Caco-2 (cell line): ENCODE measurements around the gene TOMM5. TPM values are rescaled to one million over a fixed set of nuclear protein-coding genes. Genes with fewer than 3 reads are reported as not detected.
A peak's percentile ranks its signal among the peaks of the same experiment; 100 is the strongest.
"Not testable (repeated sequence)": the region's sequence is repeated elsewhere in the genome, so short reads cannot be mapped to it uniquely, and the experiment has no call there.

Experiments used
- BruUV-seq: library from RNA; stranded (reverse); fragments of 400-500 nt; replicated peaks from 2 replicates; lab custom pipeline; 2021; lab: Mats Ljungman, UMichigan
- CTCF ChIA-PET: fragments of 300-600 bp; sonication (Branson Sonifier 250); formaldehyde crosslinking; loops from one replicate; lab custom pipeline; 2022; ENCODE audit warnings: antibody characterized with exemption; lab: Charles Lee
- POLR2A ChIA-PET: fragments of 300-600 bp; sonication (Branson Sonifier 250); formaldehyde crosslinking; loops from one replicate; lab custom pipeline; 2022; ENCODE audit warnings: antibody characterized with exemption; lab: Charles Lee
- DNase-seq, 2 experiments: peaks; one replicate each; pipeline versions ENCODE4 v3.0.0 to v3.0.0-alpha.2; 2020 to 2022
- H3K27me3 ChIP-seq: replicated peaks from 2 replicates; pipeline ENCODE4 v1.6.0; 2011; ENCODE audit warnings: low read length; ENCODE audit not compliant: control insufficient read depth, insufficient read depth
- H3K36me3 ChIP-seq: 2 replicates; pipeline ENCODE4 v1.5.1; 2011; ENCODE audit warnings: low read length; ENCODE audit not compliant: control insufficient read depth, insufficient read depth
- H3K4me1 ChIP-seq: fragments of 250-450 bp; sonication (Bioruptor Pico); 2 replicates; pipeline ENCODE4 v1.5.1; 2020; ENCODE audit warnings: mild to moderate bottlenecking
- H3K4me3 ChIP-seq: 2 replicates; pipeline ENCODE4 v1.5.1; 2011; ENCODE audit warnings: low read depth, mild to moderate bottlenecking, control low read depth, low read length
- H3K9me3 ChIP-seq: fragments of 250-450 bp; sonication (Bioruptor Pico); 2 replicates; pipeline ENCODE4 v1.5.1; 2020; ENCODE audit warnings: mild to moderate bottlenecking, moderate library complexity
- H3K27ac Mint-ChIP-seq: one replicate; pipeline ENCODE4 v1.8.0; 2022; ENCODE audit warnings: mixed read lengths; ENCODE audit not compliant: unreplicated experiment
- H3K27me3 Mint-ChIP-seq: one replicate; pipeline ENCODE4 v1.8.0; 2022; ENCODE audit warnings: mixed read lengths; ENCODE audit not compliant: insufficient read depth, unreplicated experiment
- H3K36me3 Mint-ChIP-seq: one replicate; pipeline ENCODE4 v1.8.0; 2022; ENCODE audit warnings: mild to moderate bottlenecking, mixed read lengths; ENCODE audit not compliant: insufficient read depth, unreplicated experiment
- H3K4me1 Mint-ChIP-seq: one replicate; pipeline ENCODE4 v1.8.0; 2022; ENCODE audit warnings: low read depth, mixed read lengths; ENCODE audit not compliant: unreplicated experiment
- H3K4me3 Mint-ChIP-seq: one replicate; pipeline ENCODE4 v1.8.0; 2022; ENCODE audit warnings: mild to moderate bottlenecking, moderate library complexity, mixed read lengths; ENCODE audit not compliant: unreplicated experiment
- H3K9me3 Mint-ChIP-seq: one replicate; pipeline ENCODE4 v1.8.0; 2022; ENCODE audit warnings: mixed read lengths; ENCODE audit not compliant: unreplicated experiment
- intact Hi-C: fragments of 100-400 bp; cut with micrococcal nuclease; formaldehyde crosslinking; loops from one replicate; pipeline ENCODE4 v1.10.0; 2022; ENCODE audit not compliant: unreplicated experiment
- total RNA-seq: library from RNA; stranded (reverse); gene quantifications from 2 replicates; pipeline ENCODE4 v1.2.3, GENCODE V29; 2022
- TF ChIP-seq, protein P1 (sequence below), 2 experiments: fragments of 200-600 bp in 1 of 2; IDR thresholded peaks; 1 replicate in 1 of 2; 2 replicates in 1 of 2; pipeline versions ENCODE4 v1.5.1 to v1.8.0; 2011 to 2022; ENCODE audit warnings: antibody characterized with exemption in 1 of 2, control low read depth in 1 of 2, inconsistent platforms in 1 of 2, low read depth in 1 of 2, low read length in 1 of 2, mild to moderate bottlenecking in 1 of 2, moderate library complexity in 1 of 2; ENCODE audit not compliant: insufficient read depth in 1 of 2, severe bottlenecking in 1 of 2, unreplicated experiment in 1 of 2

The TOMM5 gene
- total RNA-seq, 1 experiment from 2014 or later, result 185 TPM

DNA sequence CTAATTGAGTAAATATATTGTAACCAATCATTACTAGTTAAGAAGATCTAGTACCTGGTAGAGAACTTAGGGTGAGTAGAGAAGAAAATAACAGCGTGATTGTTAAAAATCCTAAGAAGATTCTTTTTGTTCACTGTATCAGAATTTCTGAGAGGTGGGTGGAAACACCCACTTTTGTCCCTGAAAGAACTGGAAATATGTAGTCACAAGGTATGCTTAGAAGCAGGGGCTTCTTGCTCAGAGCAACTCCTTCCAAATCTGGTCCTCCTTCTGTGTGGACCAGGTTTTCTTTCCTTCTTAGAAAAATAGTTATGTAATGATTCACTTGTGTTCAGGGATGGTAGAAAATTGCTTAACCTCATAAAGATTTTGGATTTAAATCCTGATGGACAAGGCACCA lies 11.9 kb upstream of the TOMM5 start:
- Mint-ChIP-seq H3K36me3 (no peaks in the 10 kb centered on the region), H3K4me1 (peaks cover 13% of the 10 kb centered on the region), H3K27me3 (peaks cover 6% of the 10 kb centered on the region), H3K9me3 (no peaks in the 10 kb centered on the region), H3K4me3 (no peak overlapping the region), H3K27ac (no peak overlapping the region)
- ChIA-PET POLR2A (no interaction called here), CTCF (no interaction called here)
- TF ChIP-seq, protein P1, sequence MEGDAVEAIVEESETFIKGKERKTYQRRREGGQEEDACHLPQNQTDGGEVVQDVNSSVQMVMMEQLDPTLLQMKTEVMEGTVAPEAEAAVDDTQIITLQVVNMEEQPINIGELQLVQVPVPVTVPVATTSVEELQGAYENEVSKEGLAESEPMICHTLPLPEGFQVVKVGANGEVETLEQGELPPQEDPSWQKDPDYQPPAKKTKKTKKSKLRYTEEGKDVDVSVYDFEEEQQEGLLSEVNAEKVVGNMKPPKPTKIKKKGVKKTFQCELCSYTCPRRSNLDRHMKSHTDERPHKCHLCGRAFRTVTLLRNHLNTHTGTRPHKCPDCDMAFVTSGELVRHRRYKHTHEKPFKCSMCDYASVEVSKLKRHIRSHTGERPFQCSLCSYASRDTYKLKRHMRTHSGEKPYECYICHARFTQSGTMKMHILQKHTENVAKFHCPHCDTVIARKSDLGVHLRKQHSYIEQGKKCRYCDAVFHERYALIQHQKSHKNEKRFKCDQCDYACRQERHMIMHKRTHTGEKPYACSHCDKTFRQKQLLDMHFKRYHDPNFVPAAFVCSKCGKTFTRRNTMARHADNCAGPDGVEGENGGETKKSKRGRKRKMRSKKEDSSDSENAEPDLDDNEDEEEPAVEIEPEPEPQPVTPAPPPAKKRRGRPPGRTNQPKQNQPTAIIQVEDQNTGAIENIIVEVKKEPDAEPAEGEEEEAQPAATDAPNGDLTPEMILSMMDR (IDR thresholded peaks at IDR 0.05; ENCODE audit: insufficient read depth in 1 of 2, low read depth in 1 of 2, low read length in 1 of 2, severe bottlenecking in 1 of 2, unreplicated experiment in 1 of 2), result no peak
- no TSS peak for BruUV-seq
- Histone ChIP-seq H3K4me3 (no peak overlapping the region), H3K9me3 (no peaks in the 10 kb centered on the region), H3K36me3 (no peaks in the 10 kb centered on the region), H3K27me3 (no peaks in the 10 kb centered on the region), H3K4me1 (peaks cover 12% of the 10 kb centered on the region)
- intact Hi-C loops, result no loop called here
- no peak for DNase-seq

DNA sequence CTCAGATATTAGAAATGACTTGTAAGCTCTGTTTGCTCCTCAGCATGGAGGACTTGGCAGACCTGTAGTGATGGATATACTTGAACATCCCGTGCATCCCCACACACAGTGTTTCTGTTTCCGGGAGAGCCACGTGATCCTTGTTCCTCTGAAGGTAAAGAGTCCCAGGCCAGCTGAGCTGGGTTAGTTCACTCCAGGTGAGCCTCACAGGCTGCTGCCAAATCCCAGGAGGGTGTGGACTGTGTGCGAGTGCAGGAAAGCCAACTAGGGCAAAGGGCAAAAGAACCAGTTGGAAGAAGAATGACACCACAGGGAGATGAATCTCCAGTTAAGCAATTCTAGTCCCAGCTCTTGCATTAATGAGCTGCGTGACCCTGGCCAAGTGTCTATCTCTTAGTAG lies 10.4 kb upstream of the TOMM5 start:
- no peaks in the 10 kb centered on the region for H3K9me3 Mint-ChIP-seq
- peaks cover 13% of the 10 kb centered on the region for H3K4me1 Mint-ChIP-seq
- H3K4me3 Mint-ChIP-seq, result peak overlapping the region; percentile 25
- TF ChIP-seq, protein P1 (IDR thresholded peaks at IDR 0.05; ENCODE audit: insufficient read depth in 1 of 2, low read depth in 1 of 2, low read length in 1 of 2, severe bottlenecking in 1 of 2, unreplicated experiment in 1 of 2), result no peak
- ChIA-PET POLR2A (interaction anchor here (0.5 to 0.8 kb wide), 2 partner anchors 11 to 482 kb away, joined by 3 to 5 read pairs; partner anchors contain the start of gene ZCCHC7), CTCF (no interaction called here)
- peaks cover 12% of the 10 kb centered on the region for H3K4me1 ChIP-seq
- DNase-seq, result peak; percentile 59 to 78
- H3K27me3 ChIP-seq, result no peaks in the 10 kb centered on the region
- H3K27ac Mint-ChIP-seq, result no peak overlapping the region
- H3K36me3 Mint-ChIP-seq, result no peaks in the 10 kb centered on the region
- intact Hi-C loops, result no loop called here
- H3K36me3 ChIP-seq, result no peaks in the 10 kb centered on the region
- no peak overlapping the region for H3K4me3 ChIP-seq
- BruUV-seq, result no TSS peak
- H3K27me3 Mint-ChIP-seq, result peaks cover 3% of the 10 kb centered on the region
- H3K9me3 ChIP-seq, result no peaks in the 10 kb centered on the region

DNA sequence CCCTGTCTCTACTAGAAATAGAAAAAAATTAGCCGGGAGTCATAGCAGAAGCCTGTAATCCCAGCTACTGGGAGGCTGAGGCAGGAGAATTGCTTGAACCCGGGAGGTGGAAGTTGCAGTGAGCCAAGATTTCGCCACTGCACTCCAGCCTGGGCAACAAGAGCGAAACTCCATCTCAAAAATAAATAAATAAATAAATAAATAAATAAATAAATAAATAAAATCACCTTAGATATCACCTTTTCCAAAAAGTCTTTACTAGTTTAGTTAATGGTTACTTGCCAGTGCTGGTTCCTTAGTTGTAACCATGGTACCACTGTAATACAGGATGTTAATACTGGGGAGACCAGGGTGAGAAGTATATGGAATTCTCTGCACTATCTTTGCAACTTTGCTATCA lies 9.7 kb upstream of the TOMM5 start:
- POLR2A ChIA-PET, H3K9me3 ChIP-seq, CTCF ChIA-PET, H3K9me3 Mint-ChIP-seq, H3K27ac Mint-ChIP-seq, DNase-seq, intact Hi-C loops, H3K4me3 ChIP-seq, H3K27me3 Mint-ChIP-seq, H3K27me3 ChIP-seq, H3K4me3 Mint-ChIP-seq, H3K36me3 ChIP-seq, H3K36me3 Mint-ChIP-seq, BruUV-seq: not testable (repeated sequence)
- H3K4me1 ChIP-seq, result peaks cover 17% of the 10 kb centered on the region
- peaks cover 16% of the 10 kb centered on the region for H3K4me1 Mint-ChIP-seq

DNA sequence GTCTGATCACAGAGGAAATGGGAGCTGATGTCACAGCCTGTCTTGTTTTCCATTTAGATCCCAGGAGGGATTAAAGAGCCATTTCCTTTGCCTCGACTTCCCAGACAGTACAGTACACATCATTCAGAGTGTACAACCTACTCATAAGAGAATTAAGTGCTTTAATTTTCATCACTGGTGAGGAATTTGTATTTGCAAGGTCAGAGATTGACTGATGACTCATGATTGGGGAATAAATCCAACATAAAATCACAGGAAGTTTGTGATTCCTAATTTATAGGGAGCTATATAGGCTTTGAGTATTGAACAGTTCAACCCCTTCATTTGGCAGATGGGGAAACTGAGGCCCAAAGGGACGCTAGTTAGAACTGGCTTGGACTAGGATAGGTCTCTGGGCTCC lies 4.1 kb upstream of the TOMM5 start:
- H3K4me3 ChIP-seq, result no peak overlapping the region
- Mint-ChIP-seq H3K27me3 (peaks cover 3% of the 10 kb centered on the region), H3K4me1 (peaks cover 7% of the 10 kb centered on the region), H3K27ac (no peak overlapping the region), H3K4me3 (no peak overlapping the region), H3K36me3 (peaks cover 13% of the 10 kb centered on the region), H3K9me3 (no peaks in the 10 kb centered on the region)
- no peaks in the 10 kb centered on the region for H3K36me3 ChIP-seq
- no TSS peak for BruUV-seq
- TF ChIP-seq, protein P1 (IDR thresholded peaks at IDR 0.05; ENCODE audit: insufficient read depth in 1 of 2, low read depth in 1 of 2, low read length in 1 of 2, severe bottlenecking in 1 of 2, unreplicated experiment in 1 of 2), result no peak
- no peak for DNase-seq
- H3K4me1 ChIP-seq, result peaks cover 12% of the 10 kb centered on the region
- POLR2A ChIA-PET, result no interaction called here
- H3K27me3 ChIP-seq, result no peaks in the 10 kb centered on the region
- CTCF ChIA-PET, result interaction anchor here (0.7 to 0.8 kb wide), 2 partner anchors 31 to 217 kb away, joined by 3 read pairs; no protein-coding TSS in a partner anchor
- intact Hi-C loops, result no loop called here
- H3K9me3 ChIP-seq, result no peaks in the 10 kb centered on the region
